Measurements from ENCODE around the gene ELK4.

The ELK4 gene

DNA sequence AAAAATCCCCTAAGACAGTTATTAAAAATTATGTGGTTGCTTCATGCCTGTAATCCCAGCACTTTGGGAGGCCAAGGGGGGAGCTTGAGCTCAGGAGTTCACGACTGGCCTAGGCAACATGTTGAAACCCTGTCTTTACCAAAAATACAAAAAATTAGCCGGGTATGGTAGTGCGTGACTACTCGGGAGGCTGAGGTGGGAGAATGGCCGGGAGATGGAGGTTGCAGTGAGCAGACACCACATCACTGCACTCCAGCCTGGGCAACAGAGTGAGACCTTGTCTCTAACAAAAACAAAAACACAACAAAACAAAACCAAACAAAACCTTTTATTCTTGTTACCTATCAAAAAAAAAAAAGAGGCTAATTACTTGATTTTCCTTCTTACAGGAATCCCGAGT is 2.1 kb downstream of the ELK4 start:
- no peak for DNase-seq

DNA sequence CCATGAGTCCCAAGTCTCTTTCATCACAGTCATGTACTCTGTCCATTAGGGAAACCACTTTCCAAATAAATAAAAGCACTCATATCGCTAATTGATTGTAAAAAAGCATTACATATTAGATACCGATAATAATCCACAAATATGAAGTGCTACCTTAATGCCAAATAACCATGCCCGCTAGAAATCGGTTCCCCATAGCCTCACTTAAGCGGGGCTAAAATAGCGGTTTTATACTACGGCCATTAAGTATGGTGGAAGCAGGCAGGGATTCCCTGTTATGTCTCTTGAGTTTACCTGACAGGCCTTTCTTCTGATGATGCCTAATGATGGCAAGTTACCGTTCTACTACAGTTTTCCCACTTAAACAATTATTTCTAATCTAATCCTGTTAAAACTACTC is 3.9 kb downstream of the ELK4 start:
- no peak for DNase-seq

DNA sequence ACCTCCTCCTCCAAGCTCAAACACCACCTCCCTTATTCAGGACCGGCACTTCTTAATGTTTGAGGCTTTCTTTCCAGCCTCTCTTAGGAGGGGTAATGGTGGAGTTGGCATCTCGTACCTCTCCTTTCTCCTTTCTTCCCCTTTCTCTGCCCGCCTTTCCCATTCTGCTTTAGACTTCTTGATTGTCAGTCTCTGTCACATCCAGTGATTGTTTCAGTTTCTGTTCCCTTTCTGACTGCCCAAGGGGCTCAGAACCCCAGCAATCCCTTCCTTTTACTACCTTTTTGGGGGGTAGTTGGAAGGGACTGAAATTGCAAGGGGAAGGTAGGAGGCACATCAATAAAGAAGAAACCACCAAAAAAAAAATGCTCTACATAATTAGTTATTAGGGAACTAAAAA is 5.6 kb downstream of the ELK4 start:
- DNase-seq, result no peak

DNA sequence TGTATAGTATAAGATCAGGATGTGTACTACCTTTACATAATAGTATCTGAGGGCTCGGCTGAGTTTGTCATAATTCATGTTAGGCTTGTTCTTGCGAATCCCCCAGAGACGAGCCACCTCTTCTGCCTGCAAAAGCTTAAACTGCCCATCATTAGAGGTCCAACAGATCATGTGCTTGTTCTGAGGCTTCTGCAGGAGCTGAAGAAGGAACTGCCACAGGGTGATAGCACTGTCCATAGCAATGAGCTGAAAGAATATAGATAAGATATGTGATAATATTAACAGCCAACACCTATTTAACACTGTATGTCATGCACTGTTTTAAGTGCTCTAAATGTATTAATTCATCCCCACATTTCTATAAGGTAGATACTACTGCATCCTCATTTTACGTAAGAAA is 8.2 kb downstream of the ELK4 start:
- no peak for DNase-seq

DNA sequence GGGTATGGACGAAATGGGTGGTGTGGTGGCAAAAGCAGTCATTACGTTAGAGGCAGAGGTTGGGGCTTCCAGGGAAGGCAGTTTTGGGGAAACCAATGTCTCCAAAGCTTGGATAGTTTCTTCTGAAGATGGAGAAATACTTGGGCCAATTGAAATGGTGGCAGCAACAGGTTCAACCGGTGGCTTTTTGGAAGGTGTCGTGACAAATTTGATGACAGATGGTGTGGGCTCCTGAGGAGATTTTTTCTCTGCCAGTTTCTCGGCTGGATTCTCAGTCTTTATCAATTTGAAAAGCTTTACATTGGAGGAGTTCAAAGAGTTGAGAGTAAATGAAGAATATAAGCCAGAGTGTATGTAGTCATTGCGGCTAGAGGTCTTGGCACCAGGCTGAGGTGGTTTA is 11.5 kb downstream of the ELK4 start:
- no peak for DNase-seq

DNA sequence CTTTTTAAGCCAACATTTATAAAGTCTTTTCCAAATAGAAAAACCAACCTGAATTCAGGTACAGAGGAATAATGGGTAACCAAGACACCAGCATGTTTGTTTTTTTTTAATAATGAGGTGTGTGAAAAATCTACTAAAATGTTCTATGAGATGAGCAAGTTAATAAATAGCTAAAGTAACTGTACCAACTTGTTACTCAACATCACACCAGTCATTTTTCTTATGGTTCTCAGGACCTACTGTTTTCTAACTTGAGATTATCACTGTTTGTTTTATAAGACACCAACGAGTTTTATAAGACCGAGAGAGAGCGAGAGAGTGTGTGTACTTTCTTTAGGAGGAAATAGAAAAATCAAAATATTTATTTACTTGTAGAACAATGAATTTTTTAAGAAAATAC is 12.4 kb downstream of the ELK4 start:
- no peak for DNase-seq

DNA sequence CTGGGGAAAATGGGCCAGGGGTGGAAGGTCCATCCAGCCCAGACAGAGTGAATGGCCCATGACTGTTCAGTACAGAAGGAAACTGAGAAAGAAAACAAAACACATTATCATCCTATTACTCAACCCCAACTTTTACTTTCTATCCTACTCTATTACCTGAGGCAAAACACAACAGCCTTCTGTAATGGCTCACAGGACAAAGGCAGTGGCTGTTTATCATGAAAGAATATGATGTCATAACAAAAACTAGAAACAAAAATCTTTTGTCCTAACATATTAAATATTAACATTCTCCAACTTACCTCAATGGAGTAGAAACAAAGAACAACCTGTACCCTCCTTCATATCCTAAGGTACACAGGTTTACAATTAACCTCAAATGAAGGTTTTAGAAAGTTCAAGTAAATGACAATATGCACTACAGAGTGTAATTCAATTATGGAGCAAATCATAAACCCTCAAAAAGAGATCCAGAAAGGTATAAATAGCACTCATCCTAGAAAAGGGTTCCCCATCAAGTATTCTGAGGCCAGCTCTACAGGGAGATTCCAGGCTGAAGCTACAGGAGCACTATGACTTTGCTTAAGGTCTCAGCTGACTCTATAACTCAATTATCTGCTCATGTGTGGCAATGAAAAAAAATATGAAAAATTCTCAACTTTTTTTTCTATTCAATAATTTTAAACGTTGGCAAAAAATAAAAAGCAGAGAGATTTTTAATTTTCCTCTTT is 15.1 kb downstream of the ELK4 start:
- DNase-seq, result no peak

DNA sequence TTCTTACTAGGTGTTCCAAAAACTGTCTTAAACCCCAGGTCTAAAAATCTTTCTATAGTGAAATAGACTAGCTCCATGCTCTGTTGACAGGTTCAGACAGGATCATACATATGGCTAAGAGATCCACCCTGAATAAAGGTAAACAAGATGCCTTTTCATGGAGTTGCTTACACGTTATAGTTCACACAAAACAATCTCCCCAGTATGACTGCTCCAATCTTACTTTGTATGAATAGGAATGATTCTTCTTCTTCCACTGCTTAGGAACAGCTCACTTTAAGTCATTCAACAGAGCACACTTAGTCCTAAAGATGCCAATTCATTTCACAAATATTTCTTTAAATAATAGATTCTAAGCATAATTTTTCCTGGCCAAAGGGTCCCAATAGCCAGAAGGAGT is 16.0 kb downstream of the ELK4 start:
- DNase-seq, result no peak

DNA sequence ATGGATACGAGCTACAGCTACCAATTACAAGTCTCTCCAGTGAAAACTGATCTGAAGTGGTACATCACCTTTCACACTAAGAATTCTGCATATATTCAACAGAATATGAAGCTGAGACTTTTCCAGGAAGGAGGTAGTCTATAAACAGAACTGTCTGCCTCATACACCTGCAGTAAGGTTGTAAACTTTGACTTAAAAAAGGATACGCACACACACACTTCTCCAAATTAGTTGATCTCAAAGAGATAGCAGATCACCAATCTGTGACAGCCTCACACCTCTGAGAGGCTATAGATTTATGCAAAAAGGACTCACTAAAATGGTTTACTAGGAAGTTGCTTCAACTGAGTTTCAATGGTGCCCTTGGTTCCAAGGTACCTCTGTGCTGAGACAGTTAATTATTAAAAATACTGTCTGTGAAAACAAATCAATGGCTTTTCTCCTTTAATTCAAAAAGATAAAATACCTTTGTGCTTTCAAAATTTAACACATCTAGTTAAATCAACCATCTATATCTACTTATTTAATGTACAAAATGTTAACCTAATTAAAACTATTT is 17.9 kb downstream of the ELK4 start:
- DNase-seq, result no peak

DNA sequence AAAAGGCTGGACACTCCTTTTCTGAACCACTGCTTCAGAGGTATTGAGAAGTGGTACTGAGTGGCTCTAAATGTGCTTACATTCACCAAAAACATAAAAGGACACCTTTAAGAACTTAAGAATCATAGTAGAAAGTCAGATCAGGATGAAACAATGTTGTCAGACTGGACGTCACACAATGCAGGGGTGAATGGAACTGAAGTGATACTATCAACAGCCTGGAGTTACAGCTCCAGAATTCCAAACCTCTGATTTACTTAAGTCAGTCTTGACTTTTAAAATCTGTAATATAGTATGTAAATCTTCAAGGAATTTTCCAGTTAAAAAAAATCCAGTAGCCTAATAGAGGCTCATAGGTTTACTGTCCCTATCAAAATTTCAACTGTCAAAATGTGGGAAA is 19.3 kb downstream of the ELK4 start:
- DNase-seq, result no peak

DNA sequence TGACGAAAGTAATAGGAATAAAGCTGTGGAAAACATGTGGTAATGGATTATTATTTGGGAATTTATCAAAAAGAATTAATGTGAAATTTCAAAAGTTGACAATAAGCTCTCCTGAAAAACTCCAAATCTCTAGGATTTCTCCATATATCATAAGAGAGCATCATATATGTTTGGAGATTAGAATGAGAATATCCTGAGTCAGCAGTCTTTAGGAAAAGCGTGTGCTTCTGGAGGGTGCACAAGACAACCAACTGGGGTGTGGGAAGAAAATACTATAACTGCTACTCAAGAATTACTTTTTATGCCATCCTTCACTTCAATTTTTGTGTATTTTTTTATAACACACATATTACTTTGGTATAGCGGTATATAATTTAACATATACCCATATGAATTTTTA is 19.7 kb downstream of the ELK4 start:
- no peak for DNase-seq

DNA sequence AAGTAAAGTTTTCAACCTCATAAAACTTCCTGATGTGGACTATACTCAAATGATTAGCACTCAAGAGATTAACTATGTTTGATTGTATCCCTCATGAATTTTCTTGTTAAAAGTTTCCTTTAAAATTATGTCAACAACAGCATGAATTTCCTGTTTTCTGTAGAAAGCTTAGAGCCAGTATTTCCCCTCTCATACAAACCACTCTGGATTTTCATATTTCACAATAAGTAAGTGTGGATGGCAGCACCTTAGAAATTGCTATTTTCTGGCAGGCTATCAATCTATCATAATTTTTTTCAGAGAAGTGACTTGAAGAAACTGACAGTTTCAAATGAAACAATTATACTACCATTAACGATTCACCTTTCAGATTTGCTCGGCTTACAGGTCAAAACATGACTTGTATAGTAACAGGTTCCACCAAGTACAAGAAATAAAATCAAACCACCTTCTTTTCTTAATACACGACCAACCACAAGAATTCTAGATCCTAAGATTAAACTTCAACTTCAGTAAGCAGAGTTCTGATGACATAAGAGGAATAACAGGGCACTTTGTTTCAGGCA is 20.8 kb downstream of the ELK4 start:
- no peak for DNase-seq

DNA sequence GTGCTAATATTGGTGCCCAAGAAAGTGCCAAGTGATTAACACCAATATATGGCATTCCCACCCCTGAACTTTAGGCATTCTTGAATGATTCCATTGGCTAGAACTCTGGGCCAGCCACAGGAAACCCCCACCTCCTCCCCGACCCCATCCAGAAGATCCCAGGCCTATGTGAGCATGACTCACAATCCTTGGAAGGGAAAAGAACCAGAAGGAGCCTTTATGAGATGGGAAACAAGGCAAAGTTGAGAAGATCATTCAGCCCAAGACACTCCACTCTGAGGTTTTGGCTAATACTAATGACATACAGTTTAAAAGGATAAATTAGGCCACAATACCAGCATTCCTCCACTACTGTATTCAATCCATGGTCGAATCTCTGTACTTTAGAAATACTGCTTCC is 21.8 kb downstream of the ELK4 start:
- DNase-seq, result no peak

DNA sequence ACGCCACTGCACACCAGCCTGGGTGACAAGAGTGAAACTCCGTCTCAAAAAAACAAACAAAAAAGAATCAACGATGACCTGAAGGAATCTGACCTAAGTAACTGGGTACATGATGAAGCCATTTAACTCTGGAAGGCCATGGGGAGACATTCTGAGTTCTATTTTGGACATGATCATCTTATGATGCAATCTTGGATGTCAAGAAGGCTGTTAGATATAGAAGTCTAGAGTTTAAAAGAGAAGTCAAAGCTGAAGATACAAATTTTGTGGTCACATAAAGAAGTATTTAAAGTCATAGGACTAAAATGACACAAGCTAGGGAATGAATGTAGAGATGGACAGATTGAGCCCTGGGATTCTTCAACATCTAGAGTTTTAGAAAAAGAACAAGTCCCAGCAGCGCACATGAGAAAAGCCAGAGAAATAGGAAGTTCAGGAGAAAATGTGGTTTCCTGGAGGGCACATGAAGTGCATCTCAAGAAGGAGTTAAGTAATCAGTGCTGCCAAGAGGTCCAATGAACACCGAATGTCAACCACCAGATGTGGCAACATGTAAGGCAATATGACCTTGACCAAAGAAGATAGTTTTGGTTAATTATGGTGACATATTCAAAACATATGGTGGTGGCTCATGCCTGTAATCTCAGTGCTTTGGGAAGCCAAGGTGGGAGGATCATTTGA is 26.8 kb downstream of the ELK4 start:
- no peak for DNase-seq

DNA sequence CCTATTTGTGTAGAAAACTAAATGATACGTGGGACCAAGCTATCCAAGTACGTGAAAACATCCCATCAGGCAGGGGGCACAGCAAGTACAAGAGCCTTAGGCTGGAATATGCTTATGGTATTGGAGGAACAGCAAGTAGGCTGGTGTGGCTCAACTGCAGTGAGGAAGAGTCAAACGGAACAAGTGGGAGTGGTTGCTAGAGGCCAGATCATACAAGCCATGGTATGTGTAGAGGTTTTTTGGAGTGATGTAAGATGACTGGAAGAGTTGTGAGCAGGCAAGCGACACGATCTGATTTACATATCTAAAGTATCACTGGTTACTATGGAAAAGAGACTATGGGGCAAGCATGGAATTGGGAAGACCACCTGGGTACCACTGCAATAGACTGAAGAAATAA is 27.8 kb downstream of the ELK4 start:
- no peak for DNase-seq

DNA sequence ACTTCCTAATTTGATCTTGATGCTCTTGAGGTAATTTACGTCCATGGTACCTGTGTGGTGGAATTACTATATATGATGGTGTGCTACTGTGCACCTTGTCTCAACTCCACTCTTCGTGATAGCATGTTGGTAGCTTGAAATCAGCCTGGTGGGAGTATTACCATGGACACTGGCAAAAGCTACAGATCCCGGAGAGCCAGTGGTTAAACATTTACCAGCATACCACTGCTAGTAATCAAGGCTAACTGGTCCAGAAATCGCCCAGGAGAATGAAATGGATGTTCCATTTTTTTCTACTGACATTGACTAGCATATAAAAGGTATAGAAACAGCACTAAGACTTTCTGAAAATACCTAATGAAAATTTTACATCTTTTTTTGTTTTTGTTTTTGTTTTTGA is 30.6 kb downstream of the ELK4 start:
- DNase-seq, result no peak

DNA sequence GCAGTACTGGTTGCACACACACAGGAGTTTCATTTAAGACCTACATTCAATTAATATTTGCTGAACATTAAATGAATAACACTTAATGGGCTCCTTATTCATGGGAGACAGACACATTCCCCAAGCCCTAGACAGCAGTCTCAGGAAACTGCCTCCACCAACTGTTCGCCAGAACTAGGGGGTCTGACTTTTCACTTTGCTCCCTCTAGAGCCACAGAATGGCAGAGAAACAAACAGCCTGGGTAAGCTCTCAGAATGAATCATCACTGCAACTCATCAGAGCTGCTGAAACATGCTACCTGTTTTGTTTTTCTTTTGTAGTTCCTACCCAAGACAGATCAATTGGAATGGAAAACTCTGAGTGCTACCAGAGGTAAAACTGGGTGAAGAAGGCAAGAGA is 31.7 kb downstream of the ELK4 start:
- no peak for DNase-seq

DNA sequence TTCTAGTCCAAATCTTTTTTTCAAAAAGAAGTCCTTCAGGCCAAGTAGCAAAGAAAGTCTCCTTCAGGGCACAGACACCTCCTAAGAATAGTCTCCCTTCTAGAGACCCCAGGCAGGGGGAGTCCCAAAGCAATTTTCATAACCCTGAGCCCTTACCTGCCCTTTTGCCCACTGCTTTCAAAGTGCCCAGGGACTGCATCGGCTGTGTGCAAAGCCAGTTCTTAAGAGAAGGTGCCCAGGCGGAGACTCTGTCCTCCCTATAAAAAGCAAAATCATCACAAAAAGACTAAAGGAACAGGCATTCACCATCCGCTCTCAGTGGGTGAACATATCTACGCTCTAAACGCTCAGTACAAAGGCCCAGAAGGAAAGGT is 32.2 kb downstream of the ELK4 start:
- DNase-seq, result no peak

DNA sequence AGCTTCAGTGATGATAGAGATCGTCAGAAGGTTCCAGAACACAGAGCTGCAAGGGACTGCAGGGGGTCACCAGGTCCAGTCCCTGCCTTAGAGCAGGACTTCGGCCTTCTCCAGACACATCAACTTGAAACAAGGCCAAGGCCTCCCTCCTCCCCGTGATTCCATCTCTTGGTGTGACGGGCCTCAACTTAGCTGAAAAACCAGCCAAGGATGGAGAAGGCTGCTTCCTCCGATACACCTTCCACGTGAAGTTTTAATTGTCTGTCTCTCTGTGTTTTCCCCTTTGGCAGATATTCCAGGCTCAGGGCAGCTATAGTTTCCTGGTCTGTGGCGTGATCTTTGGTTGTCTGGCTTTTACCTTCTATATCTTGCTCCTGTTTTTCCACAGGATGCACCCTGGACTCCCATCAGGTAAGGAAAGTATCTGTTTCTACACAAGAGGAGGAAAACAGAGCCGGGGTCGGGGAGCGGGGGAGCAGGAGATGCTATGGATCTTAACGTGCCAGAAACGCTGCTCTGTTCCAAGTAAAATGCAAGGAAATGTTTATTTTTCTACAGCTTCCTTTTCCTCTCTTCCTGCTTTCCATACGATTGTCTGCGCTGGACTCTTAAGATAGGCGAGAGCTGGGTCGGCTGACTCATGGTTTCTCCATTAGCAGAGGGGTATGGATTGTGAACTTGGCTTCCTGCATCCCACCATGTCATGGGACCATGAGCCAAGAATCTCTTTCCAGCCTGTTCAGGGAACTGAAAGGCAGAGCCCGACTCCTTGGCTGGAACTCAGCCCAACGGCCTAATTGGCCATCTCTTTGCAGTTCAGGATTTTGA is 32.8 kb downstream of the ELK4 start:
- DNase-seq, result no peak

DNA sequence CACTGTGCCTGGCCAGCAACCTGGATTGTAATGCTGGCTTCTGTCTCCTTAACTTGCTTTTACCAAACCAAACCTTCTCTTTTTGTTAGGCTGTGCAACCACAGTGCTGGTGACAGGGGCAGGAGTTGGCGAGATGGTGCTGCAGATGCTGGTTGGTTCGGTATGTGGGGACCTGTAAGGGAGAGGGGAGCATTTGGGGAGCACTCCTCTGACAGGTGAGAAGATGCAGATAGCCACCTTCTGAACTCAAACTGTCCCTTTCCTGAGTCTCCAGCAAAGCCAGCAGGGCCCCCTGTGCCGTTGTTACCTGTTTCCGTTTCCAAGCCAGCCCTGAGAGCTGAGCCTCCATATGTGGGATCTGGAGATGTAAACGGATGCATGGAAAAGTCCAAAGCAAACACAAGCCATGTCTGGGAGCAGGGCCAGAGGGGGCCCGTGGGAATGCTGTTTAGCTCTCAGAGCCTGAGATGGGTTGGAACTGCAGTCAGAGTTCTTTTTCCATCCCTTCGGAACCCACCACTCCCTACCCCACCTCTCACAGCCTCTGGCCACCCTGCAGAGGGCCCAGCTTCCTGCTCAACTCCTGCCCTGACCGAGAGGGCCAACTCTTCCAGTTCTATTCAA is 34.0 kb downstream of the ELK4 start:
- DNase-seq, result no peak

DNA sequence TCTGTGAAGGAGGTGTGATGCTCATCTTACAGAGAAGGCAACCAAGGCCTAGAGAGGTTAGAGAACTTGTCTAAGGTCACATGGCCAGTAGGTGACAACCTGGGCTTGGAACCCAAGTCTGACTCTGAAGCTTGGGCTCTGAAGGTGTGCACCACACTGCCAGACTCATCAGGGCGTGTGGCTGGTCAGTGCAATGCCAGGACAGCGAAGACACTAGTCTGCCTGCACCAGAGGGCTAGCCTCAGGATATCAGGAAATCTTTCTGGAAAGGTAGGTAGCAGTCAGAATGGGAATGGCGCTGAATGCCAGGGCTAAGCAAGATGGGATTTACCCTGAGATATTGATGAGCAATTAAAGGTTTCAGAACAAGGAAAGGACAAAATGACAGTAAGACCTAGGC is 34.9 kb downstream of the ELK4 start:
- DNase-seq, result no peak

DNA sequence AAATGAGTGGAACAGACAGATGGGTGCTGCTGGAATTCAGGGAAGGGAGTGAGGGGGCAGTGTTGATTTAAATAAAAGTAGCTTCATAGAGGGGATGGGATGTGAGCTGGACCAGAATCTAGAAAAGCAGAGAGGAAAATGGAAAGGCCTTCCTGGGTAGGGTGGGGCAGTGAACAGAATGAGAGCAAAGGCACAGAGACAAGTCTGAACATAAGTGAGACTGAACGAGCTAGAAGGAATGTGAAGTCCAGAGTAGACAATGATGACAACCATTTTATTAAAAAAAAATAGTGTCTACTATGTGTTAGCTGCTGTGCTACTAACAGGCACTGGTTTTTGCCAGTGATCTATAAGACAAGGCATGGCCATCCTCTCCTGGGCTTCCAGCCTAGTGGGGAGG is 36.0 kb downstream of the ELK4 start:
- no peak for DNase-seq

DNA sequence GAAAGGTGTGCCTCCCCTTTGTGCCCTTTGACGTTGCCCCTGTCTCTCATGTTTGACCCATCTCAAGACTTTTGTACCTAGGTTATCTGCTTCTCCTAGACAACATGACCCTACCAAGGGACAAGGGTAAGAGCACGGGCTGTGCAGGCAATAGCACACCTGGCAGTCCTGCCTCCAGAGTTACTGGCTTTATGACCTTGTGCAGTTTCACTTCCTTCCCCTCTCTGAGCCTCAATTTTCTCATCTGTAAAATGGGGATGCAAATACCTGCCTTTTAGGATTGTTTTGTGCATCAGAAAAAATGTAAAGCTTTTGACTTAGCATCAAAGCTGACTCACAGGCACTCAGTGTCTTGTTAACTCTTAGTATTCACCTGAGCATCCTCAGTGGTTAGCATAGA is 36.4 kb downstream of the ELK4 start:
- DNase-seq, result no peak
